GM19240 (cell line): Measurements from ENCODE around the gene UGCG.
"Not testable (repeated sequence)": the region's sequence is repeated elsewhere in the genome, so short reads cannot be mapped to it uniquely, and the experiment has no call there.

ENCODE experiments used
- DNase-seq: peaks from one replicate; pipeline ENCODE4 v3.0.0; 2011; ENCODE audit warnings: low spot score; ENCODE audit not compliant: insufficient read length

Gene UGCG

DNA sequence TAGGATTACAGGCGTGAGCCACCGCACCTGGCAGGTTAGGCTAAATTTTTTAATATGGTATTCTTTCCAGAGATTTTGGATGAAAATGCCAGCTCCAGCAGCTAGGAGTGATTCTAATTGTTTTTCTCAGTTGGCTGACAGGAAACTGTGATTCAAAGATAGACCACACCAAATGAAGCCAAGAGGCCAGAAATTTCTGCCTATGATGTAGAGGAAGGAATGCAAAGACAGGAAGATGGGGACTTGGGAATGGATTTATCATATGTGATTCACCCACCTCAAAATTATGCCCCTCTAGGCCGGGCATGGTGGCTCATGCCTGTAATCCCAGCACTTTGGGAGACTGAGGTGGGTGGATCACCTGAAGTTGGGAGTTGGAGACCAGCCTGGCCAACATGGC is 53.3 kb downstream of the UGCG start:
- no peak for DNase-seq

DNA sequence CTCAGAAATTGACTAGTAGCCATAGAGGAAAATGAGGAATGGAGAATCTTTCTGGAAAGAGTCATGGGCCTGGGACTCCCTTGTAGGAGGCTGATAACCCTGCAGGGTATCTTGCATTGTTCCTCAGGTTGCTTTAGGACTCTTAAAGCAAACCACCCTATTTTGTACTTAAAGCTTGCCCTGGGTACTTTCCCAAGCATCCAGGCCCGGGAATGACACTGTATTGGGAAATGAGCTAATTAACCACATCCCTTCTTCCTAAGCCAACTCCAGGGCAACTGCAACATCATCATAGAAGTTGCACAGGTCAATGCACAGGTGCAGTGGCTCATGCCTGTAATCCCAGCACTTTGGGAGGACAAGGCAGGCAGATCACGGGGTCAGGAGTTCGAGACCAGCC is 55.9 kb downstream of the UGCG start:
- no peak for DNase-seq

DNA sequence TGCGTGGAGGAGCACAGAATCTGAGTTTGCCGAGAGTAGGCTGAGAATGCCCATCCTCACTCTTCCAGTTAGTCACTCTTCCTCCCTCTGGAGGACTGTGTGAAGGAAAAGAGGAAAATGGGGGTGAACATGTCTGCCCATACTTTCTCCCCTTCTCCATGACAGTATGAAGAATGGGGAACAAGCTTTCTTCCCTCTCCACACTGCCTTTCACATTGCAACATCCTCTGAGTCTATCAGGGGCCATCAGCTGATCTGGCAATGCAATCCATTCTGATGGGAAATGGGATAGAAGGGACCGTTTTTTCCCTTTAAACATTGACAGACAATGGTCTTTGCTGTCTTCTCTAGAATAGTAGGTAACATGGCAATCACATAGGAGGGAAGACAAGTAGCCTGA is 56.8 kb downstream of the UGCG start:
- DNase-seq, result no peak

DNA sequence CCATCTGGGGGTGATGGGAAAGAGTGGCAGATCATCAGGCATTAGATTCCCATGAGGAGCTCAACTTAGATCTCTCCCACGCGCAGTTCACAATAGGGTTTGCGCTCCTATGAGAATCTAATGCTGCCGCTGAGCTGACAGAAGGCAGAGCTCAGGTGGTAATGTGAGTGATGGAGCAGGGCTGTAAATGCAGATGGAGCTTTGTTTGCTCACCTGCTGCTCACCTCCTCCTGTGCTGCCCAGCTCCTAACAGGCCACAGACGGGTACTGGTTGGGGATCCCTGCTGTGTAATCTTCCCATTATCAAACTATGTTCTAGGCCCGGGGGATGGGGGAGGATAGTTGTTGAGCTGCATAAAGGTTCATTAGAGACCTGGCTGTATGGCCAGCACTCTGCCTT is 58.4 kb downstream of the UGCG start:
- no peak for DNase-seq

DNA sequence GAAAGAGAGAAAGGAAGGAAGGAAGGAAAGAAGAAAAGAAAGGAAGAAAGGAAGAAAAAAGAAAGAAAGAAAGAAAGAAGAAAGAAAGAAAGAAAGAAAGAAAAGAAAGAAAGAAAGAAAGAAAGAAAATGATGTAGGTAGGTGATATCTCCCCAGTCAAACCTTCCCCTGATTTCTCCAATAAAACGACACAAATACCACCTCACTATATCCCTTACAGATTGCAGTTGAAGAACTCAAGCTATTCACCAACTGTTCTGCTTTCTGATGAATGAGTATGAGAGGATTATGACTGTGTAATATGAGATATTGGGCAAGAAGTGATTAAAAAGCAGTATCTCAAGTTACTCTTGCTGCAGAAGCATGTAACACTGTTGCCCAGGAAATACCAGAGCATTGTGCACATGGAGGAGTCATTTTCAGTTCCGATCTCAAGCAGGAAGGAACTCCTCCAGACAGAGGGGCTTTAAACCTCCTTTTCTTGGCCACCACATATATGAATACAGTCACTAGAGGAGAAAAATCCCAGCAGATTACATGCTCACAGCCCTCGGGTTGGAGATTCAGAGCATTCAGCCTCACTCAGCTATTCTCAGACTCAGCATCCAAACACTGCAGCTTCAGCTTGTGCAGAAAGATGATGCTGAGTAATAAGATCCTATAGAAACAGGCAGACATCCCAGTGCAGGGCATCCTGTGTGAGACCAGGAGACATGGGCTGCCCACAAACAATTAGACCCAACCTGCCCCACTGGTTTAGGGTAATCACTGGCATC is 61.4 kb downstream of the UGCG start:
- no peak for DNase-seq

DNA sequence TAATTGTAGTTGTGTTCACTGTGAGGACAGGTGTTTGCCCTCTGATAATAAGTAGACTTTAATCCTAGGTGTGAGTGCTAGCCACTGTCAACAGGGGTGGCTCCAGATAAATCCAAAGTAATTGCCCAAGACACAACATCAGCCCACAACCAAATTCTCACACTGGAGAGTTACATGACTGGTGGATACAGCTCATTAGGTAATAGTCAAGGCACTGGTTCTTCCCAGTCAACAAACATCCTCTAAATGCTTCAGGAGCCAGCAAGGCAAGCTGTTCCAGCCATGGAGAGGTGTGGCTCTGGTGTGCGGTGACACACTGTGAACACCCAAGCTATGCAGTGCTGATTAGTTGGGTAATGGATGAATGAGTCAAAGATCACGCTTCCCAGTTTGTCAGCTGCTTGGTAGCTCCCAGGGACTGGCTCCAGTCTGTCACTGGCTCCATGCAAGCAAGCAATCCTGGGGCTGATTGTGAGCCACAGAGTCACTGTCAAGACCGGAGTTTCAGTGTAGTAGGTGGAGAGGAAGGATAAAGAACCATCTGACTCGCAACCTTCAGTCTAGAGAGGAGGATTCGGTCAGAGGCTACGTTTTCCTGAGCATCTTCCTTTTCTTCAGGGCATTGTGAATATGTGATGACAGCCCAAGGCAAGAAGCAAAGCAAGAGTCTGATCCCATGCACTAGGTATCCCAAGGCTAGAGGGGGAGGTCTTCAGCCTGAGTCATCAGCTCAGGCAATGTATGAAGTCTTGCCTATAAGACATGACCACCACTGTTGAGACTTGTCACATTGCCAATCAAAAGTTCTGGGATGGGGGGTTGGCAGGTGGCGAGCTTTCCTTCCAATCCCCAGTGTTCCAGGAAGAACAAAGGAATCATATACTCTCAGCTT is 63.1 kb downstream of the UGCG start:
- DNase-seq, result no peak

DNA sequence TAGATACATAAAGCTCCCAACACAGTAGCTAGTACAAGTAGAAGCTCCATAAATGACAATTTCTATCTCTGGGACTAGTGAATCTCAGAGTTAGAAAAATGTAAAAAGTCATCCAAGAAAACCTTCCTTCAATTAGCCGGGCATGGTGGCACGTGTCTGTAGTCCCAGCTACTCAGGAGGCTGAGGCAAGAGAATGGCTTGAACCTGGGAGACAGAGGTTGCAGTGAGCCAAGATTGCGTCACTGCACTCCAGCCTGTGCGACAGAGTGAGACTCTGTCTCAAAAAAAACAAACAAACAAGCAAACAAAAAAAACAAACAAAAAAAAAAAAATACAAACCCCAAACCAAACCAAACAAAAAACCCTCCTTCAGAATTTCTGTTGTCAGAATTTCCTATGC is 63.9 kb downstream of the UGCG start:
- DNase-seq, result not testable (repeated sequence)

DNA sequence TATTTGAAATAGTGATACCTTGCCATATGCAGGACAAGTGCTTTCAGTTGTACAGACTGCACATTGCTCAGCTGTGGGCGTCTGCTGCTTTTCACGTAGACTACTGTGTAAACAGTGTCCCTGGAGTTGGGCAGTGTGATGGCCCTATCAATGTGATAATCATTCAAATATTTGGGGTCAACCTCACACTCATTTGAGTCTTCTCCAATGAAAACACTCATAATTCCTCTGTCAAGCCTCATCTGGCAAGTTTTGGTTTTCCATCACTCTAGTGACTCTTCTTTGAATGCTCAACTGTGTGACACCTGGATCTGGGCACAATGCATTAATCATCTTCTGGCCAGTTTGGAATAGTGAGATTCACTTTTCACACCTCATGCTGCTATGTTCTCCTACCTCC is 64.4 kb downstream of the UGCG start:
- DNase-seq, result no peak

DNA sequence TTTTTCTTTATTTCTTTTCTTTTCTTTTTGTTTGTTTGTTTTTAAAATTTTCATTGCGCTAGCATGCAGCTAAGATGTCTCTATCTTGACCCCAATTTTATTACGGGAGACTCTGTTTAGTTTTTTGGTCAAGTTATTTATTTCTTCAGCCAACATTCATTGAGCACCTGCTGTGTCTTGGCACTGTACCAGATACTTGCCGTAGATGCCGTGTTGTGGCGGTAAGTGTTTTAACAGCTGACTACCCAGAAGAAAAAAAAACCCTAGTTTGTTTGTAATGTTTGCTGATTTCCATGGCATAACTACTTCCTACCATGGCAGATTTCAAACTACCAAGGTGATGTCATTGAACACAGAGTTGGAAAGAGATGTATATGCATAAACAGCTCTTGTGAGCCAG is 65.0 kb downstream of the UGCG start:
- no peak for DNase-seq

DNA sequence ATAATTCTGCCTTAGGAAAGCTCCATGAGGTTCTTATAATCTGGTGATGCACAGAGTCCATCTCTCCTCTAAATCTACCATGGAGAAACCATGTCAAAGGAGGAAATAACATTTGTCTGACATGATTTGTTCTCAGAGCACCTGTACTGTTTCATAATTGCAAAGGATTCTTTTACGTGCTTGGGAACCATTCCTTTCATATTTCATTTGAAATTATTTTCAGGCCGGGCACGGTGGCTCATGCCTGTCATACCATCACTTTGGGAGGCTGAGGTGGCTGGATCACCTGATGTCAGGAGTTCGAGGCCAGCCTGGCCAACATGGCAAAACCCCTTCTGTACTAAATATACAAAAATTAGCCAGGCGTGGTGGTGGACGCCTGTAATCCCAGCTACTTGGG is 65.4 kb downstream of the UGCG start:
- no peak for DNase-seq

DNA sequence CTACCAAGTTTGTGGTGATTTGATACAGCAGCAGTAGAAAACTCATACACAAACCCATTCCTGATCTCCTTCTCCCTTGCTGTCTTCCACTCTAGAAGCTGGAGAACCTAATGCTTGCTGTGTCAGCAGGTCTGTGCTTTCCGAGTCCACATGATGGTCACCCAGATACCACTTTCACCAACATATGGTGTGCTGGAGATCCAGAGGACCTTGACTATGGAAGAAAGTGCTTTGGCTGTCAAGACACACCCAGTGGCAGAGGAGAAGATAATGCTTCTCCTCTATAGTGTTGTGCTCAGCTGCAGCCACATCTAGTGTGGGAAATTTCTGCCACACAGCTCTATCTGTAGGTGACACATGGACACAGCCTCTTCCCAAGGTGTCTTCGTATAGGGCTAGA is 67.4 kb downstream of the UGCG start:
- no peak for DNase-seq

DNA sequence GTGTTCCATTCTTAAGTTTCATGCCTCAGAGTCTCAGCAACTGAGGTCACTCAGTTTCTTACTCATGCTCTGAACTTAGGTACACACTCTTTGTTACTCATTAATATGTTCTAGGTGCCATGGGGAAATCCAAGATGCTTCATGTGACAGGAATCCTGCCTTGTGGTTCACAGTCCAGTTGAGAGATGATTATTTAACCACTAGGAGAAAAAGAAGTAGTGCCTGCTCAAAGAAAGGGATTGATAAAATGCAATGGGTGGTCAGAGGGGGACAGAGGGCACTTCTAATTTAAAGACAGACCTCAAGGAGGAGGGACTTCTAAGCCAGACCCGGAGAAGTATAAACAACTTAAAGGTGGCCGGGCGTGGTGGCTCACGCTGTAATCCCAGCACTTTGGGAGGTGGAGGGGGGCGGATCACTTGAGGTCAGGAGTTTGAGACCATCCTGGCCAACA is 69.0 kb downstream of the UGCG start:
- no peak for DNase-seq

DNA sequence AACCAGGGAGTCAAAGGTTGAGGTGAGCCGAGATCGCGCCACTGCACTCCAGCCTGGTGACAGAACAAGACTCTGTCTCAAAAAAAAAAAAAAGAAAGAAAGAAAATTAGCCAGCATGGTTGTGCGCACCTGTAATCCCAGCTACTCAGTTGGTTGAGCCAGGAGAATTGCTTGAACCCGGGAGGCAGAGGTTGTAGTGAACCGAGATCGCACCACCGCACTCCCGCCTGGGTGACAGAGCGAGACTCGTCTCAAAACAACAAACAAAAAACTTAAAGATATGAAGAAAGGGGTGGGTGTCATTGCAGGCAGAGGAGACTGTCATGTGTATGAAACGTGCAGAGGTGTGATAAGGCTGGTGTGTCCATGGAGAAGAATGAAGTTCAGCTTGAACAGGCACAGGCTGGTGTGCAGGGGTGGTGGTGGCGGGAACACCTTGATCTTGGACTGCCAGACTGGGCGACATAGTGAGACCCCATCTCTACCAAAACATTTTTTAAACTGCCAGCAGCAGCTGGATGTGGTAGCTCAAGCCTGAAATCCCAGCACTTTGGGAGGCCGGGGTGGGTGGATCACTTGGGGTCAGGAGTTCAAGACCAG is 69.6 kb downstream of the UGCG start:
- no peak for DNase-seq

DNA sequence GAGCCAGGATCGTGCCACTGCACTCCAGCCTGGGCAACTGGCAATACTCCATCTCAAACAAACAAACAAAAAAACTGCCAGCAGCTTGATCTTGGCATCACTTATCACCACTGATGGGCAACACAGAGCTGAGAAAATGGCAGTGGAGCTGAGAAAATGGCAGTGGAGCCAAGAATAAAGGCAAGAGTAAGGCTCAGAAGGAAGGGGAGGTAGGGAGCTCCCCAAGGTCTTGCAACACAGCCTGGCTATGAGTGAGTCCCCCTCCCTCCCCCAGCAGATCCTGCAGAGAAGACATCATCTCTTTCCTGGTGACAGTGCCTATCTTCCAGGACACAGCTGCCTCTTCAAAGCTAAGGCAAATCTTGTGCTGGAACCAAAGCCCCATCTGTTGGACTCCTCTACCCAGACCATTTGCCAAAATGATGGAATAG is 70.3 kb downstream of the UGCG start:
- DNase-seq, result no peak

DNA sequence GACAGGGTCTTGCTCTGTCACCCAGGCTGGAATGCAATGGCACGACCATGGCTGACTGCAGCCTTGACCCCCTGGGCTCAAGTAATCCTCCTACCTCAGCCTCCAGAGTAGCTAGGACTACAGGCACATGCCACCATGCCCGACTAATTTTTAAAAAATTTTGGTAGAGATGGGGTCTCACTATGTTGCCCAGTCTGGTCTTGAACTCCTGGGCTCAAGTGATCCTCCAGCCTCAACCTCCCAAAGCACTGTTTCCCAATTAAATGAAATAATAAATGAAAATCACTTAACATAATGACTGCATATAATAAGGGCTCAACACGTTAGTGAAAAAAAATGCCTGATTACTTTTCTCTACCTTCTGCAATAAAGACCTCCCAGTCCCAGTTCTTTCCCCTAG is 71.0 kb downstream of the UGCG start:
- DNase-seq, result no peak

DNA sequence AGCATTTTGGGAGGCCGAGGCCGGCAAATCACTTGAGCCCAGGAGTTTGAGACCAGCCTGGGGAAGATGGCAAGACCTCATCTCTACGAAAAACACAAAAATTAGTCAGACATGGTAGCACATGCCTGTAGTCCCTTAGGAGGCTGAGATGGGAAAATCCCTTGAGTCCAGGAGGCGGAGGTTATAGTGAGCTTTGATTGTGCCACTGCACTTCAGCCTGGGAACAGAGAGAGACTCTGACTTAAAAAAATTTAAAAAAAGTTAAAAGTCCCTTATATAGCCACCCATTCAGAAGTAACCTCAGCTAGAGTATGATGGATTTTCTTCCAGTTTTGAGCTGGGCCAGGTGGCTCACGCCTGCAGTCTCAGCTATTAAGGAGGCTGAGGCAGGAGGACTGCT is 72.4 kb downstream of the UGCG start:
- DNase-seq, result no peak

DNA sequence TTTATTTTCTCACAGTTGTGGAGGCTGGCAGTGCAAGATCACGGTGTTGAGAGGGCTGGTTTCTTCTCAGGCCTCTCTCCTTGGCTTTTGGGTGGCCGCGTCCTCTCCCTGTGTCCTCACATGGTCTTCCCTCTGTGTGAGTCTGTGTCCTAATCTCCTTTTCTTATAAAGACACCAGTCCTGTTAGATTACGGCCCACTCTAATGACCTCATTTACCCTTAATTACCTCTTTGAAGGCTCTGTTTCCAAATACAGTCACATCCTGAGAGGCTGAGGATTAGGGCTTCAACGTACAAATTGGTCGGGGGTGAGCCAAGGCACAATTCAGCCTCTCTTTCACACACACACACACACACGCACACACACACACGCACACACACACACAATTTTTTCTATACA is 73.0 kb downstream of the UGCG start:
- no peak for DNase-seq

DNA sequence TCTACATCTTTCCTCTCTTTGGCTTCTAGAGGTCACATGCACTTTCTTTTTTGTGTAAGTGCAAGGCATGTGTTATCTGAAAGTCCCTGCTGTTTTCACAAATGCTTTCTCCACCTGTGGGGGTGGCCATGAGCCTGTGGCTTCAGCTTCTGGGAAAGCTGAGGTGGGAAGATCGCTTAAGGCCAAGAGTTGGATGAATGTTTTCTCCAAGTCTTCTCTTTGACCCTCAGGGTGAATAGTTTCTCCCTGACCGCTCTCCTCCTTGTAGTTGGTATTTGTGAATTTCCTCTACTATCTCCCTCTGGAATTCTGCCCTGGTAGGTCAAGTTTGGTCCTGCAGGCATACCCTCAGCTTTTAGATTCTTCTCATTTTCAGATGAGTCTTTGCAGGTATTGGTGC is 74.2 kb downstream of the UGCG start:
- DNase-seq, result no peak

DNA sequence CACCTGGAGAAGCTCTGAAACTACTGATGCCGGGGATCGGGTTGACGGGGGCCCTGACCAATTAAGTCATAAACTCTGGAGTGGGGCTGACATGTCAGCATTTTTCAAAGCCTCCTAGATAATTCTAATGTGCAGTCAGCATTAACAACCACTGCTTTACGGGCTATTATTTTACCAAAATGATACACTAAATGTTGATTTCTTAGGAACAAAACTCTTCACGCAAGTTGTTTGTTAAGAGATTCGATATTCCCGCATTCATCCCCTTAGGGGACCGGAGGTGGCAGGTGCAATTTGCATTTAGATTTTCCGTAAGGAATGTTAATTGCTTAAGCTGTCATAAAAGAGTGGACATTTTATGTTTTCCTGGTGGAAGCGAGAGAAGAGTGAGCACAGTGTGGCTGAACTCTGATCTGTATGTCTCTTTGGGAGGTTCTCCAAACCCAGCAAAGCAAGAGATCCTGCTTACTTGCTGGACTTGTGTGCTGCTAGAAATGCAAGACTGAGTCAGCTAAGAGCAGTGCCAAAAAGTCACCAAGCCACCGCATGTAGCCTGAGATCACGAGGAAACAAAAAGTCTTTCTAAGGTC is 77.6 kb downstream of the UGCG start:
- no peak for DNase-seq

DNA sequence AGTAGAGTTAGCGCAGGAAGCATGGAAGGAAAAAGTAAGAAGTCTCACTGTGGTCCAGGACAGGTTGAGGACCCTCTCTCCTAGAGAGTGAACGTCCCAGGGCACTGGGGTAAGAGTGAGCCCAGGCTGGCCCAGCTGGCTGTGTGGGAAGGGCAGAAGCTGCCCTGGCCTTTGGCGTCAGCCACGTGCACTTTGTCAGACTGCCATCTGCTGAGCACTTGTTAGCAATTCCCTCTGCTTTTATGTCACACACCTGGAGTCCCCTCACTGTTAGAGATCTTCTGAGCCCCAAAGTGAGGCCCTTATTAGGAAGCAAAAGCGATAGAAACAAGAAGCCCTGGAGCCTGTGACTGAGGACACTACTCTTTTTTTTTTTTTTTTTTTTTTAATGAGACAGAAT is 79.1 kb downstream of the UGCG start:
- DNase-seq, result no peak

DNA sequence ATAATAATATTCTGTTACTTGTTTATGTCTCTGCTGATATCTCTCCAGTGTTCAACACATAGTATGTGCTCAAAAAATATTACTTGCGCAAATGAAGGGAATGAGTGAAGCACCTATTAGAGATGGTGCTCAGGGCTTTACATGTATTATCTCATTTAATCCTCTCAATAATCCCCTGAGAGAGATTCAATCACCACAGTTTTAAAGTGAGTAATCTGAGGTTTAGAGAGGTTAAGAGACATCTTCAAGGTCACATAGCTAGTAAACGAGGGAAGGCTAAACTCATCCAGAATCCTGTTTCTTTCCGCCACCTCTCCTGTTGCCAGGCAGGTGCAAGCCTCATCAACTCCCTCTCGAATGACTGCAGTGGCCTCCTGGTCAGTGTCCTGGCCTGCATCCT is 82.0 kb downstream of the UGCG start:
- no peak for DNase-seq

DNA sequence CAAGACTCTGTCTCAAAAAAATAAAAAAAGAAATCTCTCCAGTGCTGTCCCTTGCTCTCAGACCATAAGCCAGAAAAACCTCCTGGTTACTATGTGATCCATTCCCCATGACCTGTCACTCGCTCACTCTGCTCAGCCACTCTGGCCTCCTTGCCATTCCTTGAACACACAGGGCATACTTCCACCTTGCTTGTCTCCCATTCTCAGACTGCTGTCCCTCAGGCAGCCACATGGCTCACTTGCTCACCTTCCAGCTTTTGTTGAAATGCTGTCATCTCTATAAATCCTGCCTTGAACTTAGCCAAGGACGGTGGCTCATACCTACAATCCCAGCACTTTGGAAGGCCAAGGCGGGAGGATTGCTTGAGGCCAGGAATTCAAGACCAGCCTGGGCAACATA is 82.9 kb downstream of the UGCG start:
- DNase-seq, result no peak
